HUES6 (cell line): Measurements from ENCODE around the gene GNB1L.

ENCODE experiments used
- H3K27ac ChIP-seq: 2 replicates; pipeline ENCODE4 v1.7.0; 2013; ENCODE audit warnings: low read depth, mild to moderate bottlenecking, low read length, inconsistent platforms
- H3K27me3 ChIP-seq: 2 replicates; pipeline ENCODE4 v1.6.1; 2013; ENCODE audit warnings: low read length; ENCODE audit not compliant: control insufficient read depth, insufficient read depth
- H3K36me3 ChIP-seq: 2 replicates; pipeline ENCODE4 v1.6.1; 2013; ENCODE audit warnings: low read length; ENCODE audit not compliant: control insufficient read depth, insufficient read depth
- H3K4me1 ChIP-seq: 2 replicates; pipeline ENCODE4 v1.6.1; 2013; ENCODE audit warnings: low read length; ENCODE audit not compliant: control insufficient read depth, insufficient read depth
- H3K4me3 ChIP-seq: 2 replicates; pipeline ENCODE4 v1.5.1; 2013; ENCODE audit warnings: low read depth, low read length
- H3K9ac ChIP-seq: one replicate; pipeline ENCODE4 v1.6.1; 2013; ENCODE audit warnings: mild to moderate bottlenecking, low read length
- H3K9me3 ChIP-seq: 2 replicates; pipeline ENCODE4 v1.6.1; 2013; ENCODE audit warnings: low read depth, low read length; ENCODE audit not compliant: control insufficient read depth, insufficient read depth

GNB1L gene

GRCh38 chr22:19879992-19880785 is 25.5 kb upstream of the GNB1L start:
- Histone ChIP-seq H3K4me3 (peak overlapping the region; percentile 34), H3K36me3 (peaks cover 3% of the 10 kb centered on the region; the same call in 1 of the 2 replicates), H3K9ac (peak overlapping the region; percentile 81), H3K9me3 (no peaks in the 10 kb centered on the region), H3K27me3 (no peaks in the 10 kb centered on the region), H3K4me1 (peaks cover 40% of the 10 kb centered on the region), H3K27ac (peak overlapping the region; percentile 92)

DNA sequence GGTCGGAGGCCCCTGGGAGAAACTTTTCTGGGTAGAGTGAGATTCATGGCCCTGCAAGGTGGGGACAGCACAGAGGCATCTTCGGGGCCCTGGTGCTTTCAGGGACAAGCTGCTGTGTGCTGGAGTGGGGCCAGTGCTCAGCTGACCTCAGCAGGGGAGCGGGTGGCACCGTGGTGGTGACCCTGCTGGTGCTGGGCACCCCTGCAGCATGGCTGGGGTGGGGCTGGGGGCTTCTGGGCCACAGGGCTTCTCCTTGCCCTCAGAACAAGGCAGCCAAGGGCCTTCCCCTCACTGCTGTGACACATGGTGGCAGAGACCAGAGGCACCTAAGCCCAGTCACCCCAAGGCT is 24.9 kb upstream of the GNB1L start:
- Histone ChIP-seq H3K27ac (peak overlapping the region; percentile 92; the same call in 1 of the 2 replicates), H3K36me3 (peaks cover 3% of the 10 kb centered on the region; the same call in 1 of the 2 replicates), H3K9me3 (no peaks in the 10 kb centered on the region), H3K4me1 (peaks cover 40% of the 10 kb centered on the region), H3K9ac (peak overlapping the region; percentile 81), H3K4me3 (no peak overlapping the region; the same call in 1 of the 2 replicates), H3K27me3 (no peaks in the 10 kb centered on the region)

GRCh38 chr22:19879246-19879570 is 24.5 kb upstream of the GNB1L start:
- H3K36me3 ChIP-seq, result peaks cover 3% of the 10 kb centered on the region; the same call in 1 of the 2 replicates
- H3K27ac ChIP-seq, result no peak overlapping the region
- H3K9me3 ChIP-seq, result no peaks in the 10 kb centered on the region
- H3K4me3 ChIP-seq, result no peak overlapping the region
- no peak overlapping the region for H3K9ac ChIP-seq
- H3K27me3 ChIP-seq, result no peaks in the 10 kb centered on the region
- H3K4me1 ChIP-seq, result peaks cover 43% of the 10 kb centered on the region

DNA sequence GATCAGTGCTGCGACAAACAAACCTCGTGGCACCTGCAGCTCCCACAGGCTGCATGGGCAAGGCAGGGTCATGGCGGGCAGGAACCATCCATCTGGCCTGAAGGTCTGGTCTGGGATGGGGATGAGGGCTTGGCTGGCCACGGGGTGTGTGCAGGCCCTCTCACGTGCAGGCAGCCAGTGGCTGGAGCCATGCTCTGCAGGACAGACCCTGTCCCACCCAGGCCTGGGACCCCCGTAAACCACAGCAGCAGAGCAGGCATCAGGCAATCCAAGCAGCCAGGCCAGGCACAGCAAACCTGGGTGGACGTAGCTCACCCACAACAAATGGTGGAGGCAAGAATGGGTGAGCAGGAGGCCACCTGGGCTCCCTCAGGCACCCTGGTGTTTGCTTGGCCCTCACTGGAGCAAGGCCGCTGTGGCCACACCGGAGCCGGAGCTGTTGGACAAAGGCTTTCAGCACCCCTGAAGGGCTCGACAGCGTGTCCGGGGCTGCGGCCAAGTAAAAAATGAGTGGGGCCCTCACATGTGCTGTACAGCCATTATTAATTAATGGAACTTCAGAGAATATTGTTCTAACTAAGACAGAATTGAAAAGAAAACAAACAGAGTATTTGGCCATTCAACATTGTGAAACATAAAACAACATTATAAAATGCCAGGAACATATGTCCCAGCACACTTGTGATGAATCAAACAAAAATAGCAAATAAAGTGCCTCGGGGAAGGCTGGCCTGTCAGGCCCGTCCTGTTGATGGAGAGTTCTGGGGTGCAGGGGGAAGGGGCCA is 24.0 kb upstream of the GNB1L start:
- Histone ChIP-seq H3K36me3 (peaks cover 3% of the 10 kb centered on the region; the same call in 1 of the 2 replicates), H3K27me3 (no peaks in the 10 kb centered on the region), H3K9ac (peak overlapping the region; percentile 5), H3K4me3 (no peak overlapping the region), H3K27ac (no peak overlapping the region), H3K9me3 (no peaks in the 10 kb centered on the region), H3K4me1 (peaks cover 43% of the 10 kb centered on the region)

DNA sequence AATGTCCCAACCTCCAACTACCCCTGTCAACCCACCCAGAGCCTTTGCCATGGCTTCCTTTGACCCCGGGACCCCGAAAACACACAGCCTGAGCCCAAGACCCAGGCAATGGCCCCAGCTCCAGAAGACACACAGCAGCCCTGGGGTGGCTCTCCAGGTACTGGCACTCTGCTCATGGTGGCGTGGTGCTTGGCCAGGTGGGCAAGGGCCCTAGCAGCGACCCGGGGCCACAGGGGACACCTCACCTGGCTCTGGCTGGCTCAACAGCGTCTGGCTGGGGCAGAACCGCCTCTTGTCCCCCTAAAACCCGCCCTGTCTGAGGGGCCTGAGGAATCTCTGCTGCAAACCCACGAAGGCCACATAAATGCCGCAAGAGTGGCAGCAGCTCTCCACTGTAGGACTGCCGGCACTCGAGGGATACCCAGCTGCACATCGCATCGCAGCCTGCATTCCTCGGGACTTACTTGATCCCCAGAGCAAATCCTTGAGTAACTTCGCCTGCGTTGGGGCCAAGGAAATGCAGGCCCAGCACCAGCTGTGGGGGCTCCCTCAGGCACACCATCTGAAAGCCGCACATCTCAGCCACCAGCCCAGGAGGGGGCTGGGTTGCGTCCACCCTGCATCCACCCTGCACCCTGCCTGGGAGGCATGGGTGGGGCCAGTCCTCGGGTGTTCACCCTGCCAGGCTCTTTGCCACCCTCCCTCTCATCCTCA is 23.1 kb upstream of the GNB1L start:
- H3K4me3 ChIP-seq, result no peak overlapping the region
- peak overlapping the region; percentile 35 for H3K9ac ChIP-seq
- H3K9me3 ChIP-seq, result no peaks in the 10 kb centered on the region
- H3K27me3 ChIP-seq, result no peaks in the 10 kb centered on the region
- H3K27ac ChIP-seq, result no peak overlapping the region
- H3K4me1 ChIP-seq, result peaks cover 39% of the 10 kb centered on the region
- peaks cover 3% of the 10 kb centered on the region; the same call in 1 of the 2 replicates for H3K36me3 ChIP-seq

DNA sequence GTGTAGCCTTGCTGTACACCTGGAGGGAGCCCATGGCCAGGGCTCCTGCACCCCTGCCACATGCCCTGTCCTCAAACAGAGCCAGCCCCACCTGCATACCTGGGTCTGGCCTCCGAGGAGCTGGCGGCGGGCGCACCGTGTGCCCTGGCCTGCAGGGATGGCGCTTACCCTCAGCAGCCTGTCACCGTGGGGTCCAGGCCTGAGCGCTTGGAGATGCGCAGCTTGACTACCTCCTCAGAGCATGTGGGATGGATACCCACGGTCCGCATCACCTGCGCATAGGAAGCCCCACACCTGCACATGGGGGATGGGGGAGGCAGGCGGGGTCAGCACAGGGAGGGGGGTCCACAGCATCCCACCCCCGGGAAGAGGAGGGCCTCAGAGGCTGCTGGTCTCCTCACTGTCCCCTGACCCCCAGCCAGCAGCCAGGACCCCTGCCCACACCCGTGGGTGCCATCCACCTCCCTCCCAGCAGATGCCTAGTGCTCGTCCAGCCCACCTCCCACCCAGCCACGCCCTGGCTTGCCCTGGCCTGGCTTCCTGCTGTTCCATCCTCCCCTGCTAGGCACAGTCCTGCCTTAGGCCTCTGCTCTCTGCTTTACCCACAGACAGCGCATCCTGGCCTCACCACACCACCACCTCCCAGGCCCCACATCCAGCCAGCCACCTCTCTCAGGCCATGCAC is 22.4 kb upstream of the GNB1L start:
- Histone ChIP-seq H3K9ac (peak overlapping the region; percentile 35), H3K27me3 (no peaks in the 10 kb centered on the region), H3K36me3 (peaks cover 3% of the 10 kb centered on the region; the same call in 1 of the 2 replicates), H3K9me3 (no peaks in the 10 kb centered on the region), H3K4me3 (no peak overlapping the region), H3K27ac (no peak overlapping the region), H3K4me1 (peaks cover 32% of the 10 kb centered on the region)

GRCh38 chr22:19876314-19876940 is 21.8 kb upstream of the GNB1L start:
- Histone ChIP-seq H3K4me3 (no peak overlapping the region), H3K27me3 (no peaks in the 10 kb centered on the region), H3K27ac (no peak overlapping the region), H3K36me3 (peaks cover 3% of the 10 kb centered on the region; the same call in 1 of the 2 replicates), H3K4me1 (peaks cover 25% of the 10 kb centered on the region), H3K9me3 (no peaks in the 10 kb centered on the region), H3K9ac (no peak overlapping the region)

DNA sequence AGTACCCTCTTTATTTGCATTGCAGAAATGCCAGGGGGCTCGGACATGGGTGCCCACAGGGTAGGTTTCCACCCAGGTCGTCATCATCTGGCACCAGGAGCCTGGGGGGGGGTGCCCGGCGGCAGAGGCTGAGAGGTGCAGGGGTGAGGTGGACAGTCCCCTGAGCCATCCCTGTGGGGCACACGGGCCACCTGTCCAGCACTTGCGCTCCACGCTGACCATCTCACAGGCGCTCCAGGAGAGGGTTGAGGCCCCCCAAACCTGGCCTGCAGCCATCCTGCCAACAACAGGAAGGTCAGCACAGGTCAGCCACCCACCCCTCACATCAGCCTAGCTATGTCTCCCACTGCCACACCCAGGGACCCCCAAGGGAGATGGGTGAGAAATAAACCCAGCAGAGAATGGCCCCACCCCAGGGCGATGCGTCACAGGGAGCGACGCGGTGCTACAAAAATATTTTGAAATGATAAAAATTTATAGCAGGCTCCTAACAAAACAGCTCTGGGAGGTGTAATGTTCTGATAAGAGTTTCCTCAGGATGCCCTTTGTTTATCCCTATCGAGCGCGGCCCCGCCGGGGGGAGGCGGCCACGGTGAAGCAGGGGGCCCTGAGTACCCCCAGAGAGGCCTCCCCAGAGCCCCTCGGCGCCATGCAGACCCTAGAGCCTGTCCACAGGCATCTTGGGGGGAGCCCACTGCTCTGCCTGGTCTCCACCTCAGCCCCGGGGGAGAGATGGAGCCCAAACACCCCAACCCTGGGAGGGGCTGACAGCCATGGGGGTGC is 21.0 kb upstream of the GNB1L start:
- Histone ChIP-seq H3K27me3 (no peaks in the 10 kb centered on the region), H3K4me3 (no peak overlapping the region), H3K9ac (no peak overlapping the region), H3K9me3 (no peaks in the 10 kb centered on the region), H3K27ac (no peak overlapping the region), H3K36me3 (peaks cover 3% of the 10 kb centered on the region; the same call in 1 of the 2 replicates), H3K4me1 (peaks cover 21% of the 10 kb centered on the region)

DNA sequence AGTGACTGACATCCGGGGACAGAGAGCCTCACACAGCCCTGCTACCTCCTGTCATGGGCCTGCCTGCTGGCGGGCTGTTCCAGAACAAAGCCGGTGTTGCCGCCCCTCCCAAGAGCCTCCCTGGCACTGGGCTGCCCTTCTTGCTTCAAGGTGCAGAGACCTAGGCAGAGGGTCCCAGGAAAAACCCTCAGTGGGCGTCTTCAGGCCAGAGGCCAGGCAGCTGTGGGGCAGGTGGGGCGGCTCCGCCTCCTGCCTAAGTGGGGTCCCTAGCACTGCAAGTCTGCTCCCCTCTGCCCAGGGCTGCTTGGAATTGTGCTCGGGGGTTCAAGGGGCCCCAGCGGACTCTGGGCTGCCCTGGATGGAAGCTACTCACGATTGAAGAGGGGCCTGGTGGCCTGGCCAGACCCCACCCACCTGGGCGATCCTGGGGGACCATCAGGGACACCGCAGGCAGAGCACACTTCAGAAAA is 20.4 kb upstream of the GNB1L start:
- H3K4me1 ChIP-seq, result peaks cover 14% of the 10 kb centered on the region
- H3K36me3 ChIP-seq, result peaks cover 3% of the 10 kb centered on the region; the same call in 1 of the 2 replicates
- H3K9ac ChIP-seq, result no peak overlapping the region
- H3K27me3 ChIP-seq, result no peaks in the 10 kb centered on the region
- no peaks in the 10 kb centered on the region for H3K9me3 ChIP-seq
- no peak overlapping the region for H3K27ac ChIP-seq
- no peak overlapping the region for H3K4me3 ChIP-seq
